ENCODE results near the gene SRGAP1.

GRCh38 chr12:63916561-63917476, 72.3 kb downstream of the SRGAP1 start:
- TF ChIP-seq RXRA (IDR thresholded peaks at IDR 0.05; ENCODE audit: insufficient read depth, low read depth, low read length), result no peak
- no peak for TF ChIP-seq NRF1 (IDR thresholded peaks at IDR 0.05; ENCODE audit: low read depth, low read length)
- TF ChIP-seq TCF12 (IDR thresholded peaks at IDR 0.05; ENCODE audit: low read depth, low read length), result no peak
- no peak for TF ChIP-seq SP2 (IDR thresholded peaks at IDR 0.05; ENCODE audit: low read length)
- TF ChIP-seq CTCF (IDR thresholded peaks at IDR 0.05; ENCODE audit: control extremely low read depth in 1 of 3, insufficient read depth in 1 of 3, low read depth in 1 of 3, low read length in 3 of 3), result no peak
- TF ChIP-seq RNF2 (IDR thresholded peaks at IDR 0.05; ENCODE audit: borderline replicate concordance, low read depth, low read length, missing control alignments, poor library complexity, severe bottlenecking), result no peak
- TF ChIP-seq EGR1 (IDR thresholded peaks at IDR 0.05; ENCODE audit: borderline replicate concordance, low read depth, low read length), result no peak
- TF ChIP-seq CHD2 (IDR thresholded peaks at IDR 0.05; ENCODE audit: low read length), result no peak
- TF ChIP-seq CEBPB (IDR thresholded peaks at IDR 0.05; ENCODE audit: low read depth, low read length), result no peak
- TF ChIP-seq TEAD4 (IDR thresholded peaks at IDR 0.05; ENCODE audit: low read depth, low read length), result no peak
